Activated CD4-positive, alpha-beta T cell treated with anti-CD3 and anti-CD28 coated beads, Interleukin-2, amount 10 ng/mL, durations not matched to agents 7 days and 5 days (primary cell): ENCODE measurements around the gene THEM5. TPM values are rescaled to one million over a fixed set of nuclear protein-coding genes. Genes with fewer than 3 reads are reported as not detected.

Experiments
- CTCF ChIA-PET: fragments of 350-600 bp; sonication (Branson Sonifier 250); formaldehyde crosslinking; loops from one replicate; lab custom pipeline; 2021; ENCODE audit warnings: antibody characterized with exemption; lab: Charles Lee
- POLR2A ChIA-PET: fragments of 350-600 bp; sonication (Branson Sonifier 250); formaldehyde crosslinking; loops from one replicate; lab custom pipeline; 2021; ENCODE audit warnings: antibody characterized with exemption; lab: Charles Lee
- DNase-seq: peaks from one replicate; pipeline ENCODE4 v3.0.0-alpha.2; 2020
- H3K27ac Mint-ChIP-seq: one replicate; pipeline ENCODE4 v1.8.0; 2021; ENCODE audit warnings: mild to moderate bottlenecking, moderate library complexity, mixed read lengths
- H3K27me3 Mint-ChIP-seq: one replicate; pipeline ENCODE4 v1.8.0; 2021; ENCODE audit warnings: mixed read lengths
- H3K36me3 Mint-ChIP-seq: one replicate; pipeline ENCODE4 v1.8.0; 2021; ENCODE audit warnings: low read depth, mixed read lengths
- H3K4me1 Mint-ChIP-seq: one replicate; pipeline ENCODE4 v1.8.0; 2021; ENCODE audit warnings: mixed read lengths
- H3K4me3 Mint-ChIP-seq: one replicate; pipeline ENCODE4 v1.8.0; 2021; ENCODE audit warnings: mild to moderate bottlenecking, moderate library complexity, mixed read lengths
- H3K9me3 Mint-ChIP-seq: one replicate; pipeline ENCODE4 v1.8.0; 2021; ENCODE audit warnings: mixed read lengths
- total RNA-seq, 2 experiments: library from RNA; stranded (reverse); gene quantifications; one replicate each; pipeline ENCODE4 v1.2.3, GENCODE V29; 2021

THEM5 gene
- total RNA-seq, 2 experiments from 2014 or later: not detected

DNA sequence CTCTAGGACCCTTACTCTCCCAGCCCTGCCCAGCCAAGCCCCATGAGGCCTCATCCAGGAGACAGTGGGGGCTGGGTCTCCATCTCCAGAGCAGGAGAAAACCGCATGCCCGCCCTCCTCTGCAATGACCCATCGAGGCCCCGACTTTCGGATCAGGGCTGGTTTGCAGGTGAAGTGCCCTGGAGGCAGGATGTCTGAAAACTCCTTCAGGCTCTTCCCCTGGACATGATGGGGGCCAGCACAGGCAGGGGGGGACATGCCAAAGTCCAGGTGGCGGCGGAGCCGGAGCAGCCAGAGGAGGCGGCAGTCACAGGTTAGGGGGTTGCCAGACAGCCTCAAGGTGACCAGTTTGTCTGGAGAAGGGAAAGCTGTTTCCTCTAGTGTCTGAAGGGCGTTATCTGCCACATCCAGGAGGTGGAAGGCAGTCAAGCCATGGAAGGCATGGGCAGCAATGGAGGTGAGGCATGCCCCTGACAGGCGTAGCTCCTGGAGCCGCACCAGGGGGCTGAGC, 52.1 kb downstream of the THEM5 start:
- Mint-ChIP-seq H3K4me1 (peaks cover 9% of the 10 kb centered on the region), H3K9me3 (no peaks in the 10 kb centered on the region), H3K4me3 (no peak overlapping the region), H3K27me3 (no peaks in the 10 kb centered on the region), H3K27ac (no peak overlapping the region), H3K36me3 (no peaks in the 10 kb centered on the region)
- ChIA-PET POLR2A (no interaction called here), CTCF (interaction anchor here (1.0 to 2.0 kb wide), 4 partner anchors 12 to 25 kb away, joined by 3 to 5 read pairs (median 4); partner anchors contain the start of gene TDRKH)
- DNase-seq: no peak

DNA sequence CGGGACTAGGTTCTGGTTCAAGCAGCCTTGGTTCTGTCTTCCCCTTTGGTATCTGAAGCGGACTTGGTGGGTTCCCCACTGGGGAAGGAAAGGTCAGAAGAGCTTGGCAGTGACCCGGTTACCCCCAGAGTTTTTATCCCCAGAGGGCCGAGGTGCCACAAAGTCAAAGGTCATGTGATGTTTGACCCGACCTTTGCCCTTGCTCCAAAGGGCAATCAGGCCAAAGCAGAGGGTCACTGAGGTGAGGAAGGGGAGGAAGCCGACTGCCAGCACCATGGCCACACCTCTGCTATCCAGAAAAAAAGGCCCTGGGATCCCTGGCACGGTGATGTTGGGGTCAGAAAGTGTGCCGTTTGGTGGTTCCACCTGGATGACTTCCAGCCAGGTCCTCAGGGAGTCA, 52.7 kb downstream of the THEM5 start:
- Mint-ChIP-seq H3K27ac (no peak overlapping the region), H3K9me3 (no peaks in the 10 kb centered on the region), H3K27me3 (no peaks in the 10 kb centered on the region), H3K36me3 (no peaks in the 10 kb centered on the region), H3K4me1 (peaks cover 9% of the 10 kb centered on the region), H3K4me3 (no peak overlapping the region)
- CTCF ChIA-PET: interaction anchor here (1.1 to 2.0 kb wide), 4 partner anchors 10 to 21 kb away, joined by 3 to 5 read pairs (median 4); partner anchors contain the start of gene TDRKH
- POLR2A ChIA-PET: no interaction called here
- DNase-seq: no peak

DNA sequence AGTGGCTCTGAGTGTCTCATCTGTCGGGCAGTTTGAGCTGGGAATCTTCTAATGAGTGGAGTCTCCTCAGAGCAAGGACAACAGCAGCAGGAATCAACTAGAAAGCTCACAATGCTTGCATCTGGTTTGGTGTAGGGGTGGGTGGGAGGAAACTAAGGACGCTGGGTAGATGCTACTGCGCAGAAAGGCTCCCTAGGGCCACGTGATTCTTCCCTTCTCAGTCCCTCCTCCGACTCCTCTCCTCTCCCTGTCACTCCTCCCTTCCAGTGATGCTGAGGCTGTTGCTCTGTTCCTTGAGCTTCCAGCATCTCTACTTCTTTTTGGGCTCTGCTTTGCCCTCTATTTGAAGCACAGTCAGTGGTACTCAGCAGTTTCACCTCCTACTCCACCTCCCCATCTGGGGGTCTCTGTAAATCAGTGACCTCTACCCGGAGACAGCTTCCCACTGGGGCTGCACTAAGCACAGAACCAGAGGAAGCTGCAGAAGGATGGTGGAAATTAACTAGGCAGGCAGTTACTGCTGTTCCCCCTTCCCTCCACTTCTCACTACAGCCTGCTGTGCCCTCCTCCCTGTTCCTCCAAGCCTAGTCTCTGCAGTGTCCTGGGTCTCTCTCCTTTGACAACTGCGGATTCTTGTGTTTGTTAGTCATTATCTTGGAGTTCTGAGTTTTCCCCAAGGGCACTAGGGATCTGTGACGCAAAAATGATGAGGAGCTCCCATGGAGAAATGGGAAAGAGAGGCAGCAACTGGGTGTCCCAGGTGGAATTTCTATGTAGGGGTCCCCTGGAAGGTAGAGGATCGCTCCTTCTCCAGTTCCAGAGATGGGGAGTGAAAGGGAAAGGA, 54.1 kb downstream of the THEM5 start:
- H3K27me3 Mint-ChIP-seq: no peaks in the 10 kb centered on the region
- POLR2A ChIA-PET: no interaction called here
- no peak overlapping the region for H3K27ac Mint-ChIP-seq
- DNase-seq: no peak
- H3K4me1 Mint-ChIP-seq: peaks cover 9% of the 10 kb centered on the region
- H3K9me3 Mint-ChIP-seq: no peaks in the 10 kb centered on the region
- CTCF ChIA-PET: interaction anchor here (1.0 to 2.0 kb wide), 3 partner anchors 11 to 21 kb away, joined by 3 to 5 read pairs (median 5); no protein-coding TSS in a partner anchor
- H3K4me3 Mint-ChIP-seq: no peak overlapping the region
- H3K36me3 Mint-ChIP-seq: no peaks in the 10 kb centered on the region

DNA sequence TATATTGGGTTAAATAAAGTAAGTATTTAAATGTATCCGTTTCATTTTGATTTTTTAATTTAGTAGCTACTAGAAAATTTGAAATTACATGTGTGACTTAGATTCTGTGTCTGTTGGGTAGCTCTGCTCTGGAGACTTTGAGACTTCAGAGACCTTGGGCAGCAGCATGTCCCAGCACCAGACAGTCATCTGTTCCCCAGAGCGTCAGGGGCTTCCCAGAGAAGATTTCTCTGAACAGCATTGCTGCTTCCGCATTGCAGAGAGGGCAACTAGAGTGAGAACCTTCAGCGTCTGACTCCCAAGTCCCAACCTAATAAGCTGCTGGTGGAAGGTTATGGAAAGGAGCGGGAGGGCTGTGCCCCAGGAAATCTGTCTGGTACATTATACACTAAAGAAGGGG, 54.9 kb downstream of the THEM5 start:
- CTCF ChIA-PET: interaction anchor here (0.5 to 1.1 kb wide), 3 partner anchors 18 to 304 kb away, joined by 3 to 5 read pairs (median 3); no protein-coding TSS in a partner anchor
- no peak for DNase-seq

More for the DNA sequence above, 54.9 kb downstream of the THEM5 start:
- H3K9me3 Mint-ChIP-seq: no peaks in the 10 kb centered on the region
- H3K4me1 Mint-ChIP-seq: peaks cover 9% of the 10 kb centered on the region
- H3K27ac Mint-ChIP-seq: no peak overlapping the region
- H3K27me3 Mint-ChIP-seq: no peaks in the 10 kb centered on the region
- POLR2A ChIA-PET: no interaction called here
- H3K36me3 Mint-ChIP-seq: no peaks in the 10 kb centered on the region
- H3K4me3 Mint-ChIP-seq: no peak overlapping the region

Other genes starting within 250 kb of the THEM5 start
- gene SNX27, start 241.7 kb downstream of the THEM5 start, total RNA-seq: 10 to 100 TPM; 24.5 to 25.1 TPM
- gene CELF3, start 136.9 kb downstream of the THEM5 start, total RNA-seq: not detected
- not detected for gene RIIAD1, start 132.2 kb downstream of the THEM5 start, total RNA-seq
- 100 to 1,000 TPM; 110 to 117 TPM for gene MRPL9, start 90.2 kb downstream of the THEM5 start, total RNA-seq
- 10 to 100 TPM; 14.6 to 17.3 TPM for gene TDRKH, start 63.2 kb downstream of the THEM5 start, total RNA-seq
- gene LINGO4, start 48.3 kb downstream of the THEM5 start, total RNA-seq: under 1 TPM; 0.35 to 0.50 TPM
- gene RORC, start 21.9 kb downstream of the THEM5 start, total RNA-seq: 1 to 10 TPM; 7.3 to 7.5 TPM
- gene C2CD4D, start 13.9 kb downstream of the THEM5 start, total RNA-seq: 1 to 10 TPM in 1 of 2 experiments, under 1 TPM in 1; 0.89 to 1.1 TPM
- 10 to 100 TPM; 33.5 to 34.0 TPM for gene THEM4, start 55.8 kb upstream of the THEM5 start, total RNA-seq
- 100 to 1,000 TPM; 561 to 662 TPM for gene S100A10, start 140.1 kb upstream of the THEM5 start, total RNA-seq
- gene S100A11, start 183.3 kb upstream of the THEM5 start, total RNA-seq: 100 to 1,000 TPM; 367 to 412 TPM
- gene TCHHL1, start 235.4 kb upstream of the THEM5 start, total RNA-seq: not detected